GM15510 (cell line): Measurements from ENCODE around the gene GAD1.

Source experiments
- POLR2A ChIP-seq: IDR thresholded peaks from 3 replicates; pipeline ENCODE4 v1.6.1; 2011; ENCODE audit warnings: borderline replicate concordance; ENCODE audit not compliant: insufficient read length; ENCODE audit errors: extremely low read depth

GAD1 gene

GRCh38 chr2:170887896-170888295 lies 71.2 kb downstream of the GAD1 start:
- no peak for TF ChIP-seq POLR2A

- no peak for TF ChIP-seq POLR2A
These were observed 75.2 kb downstream of the GAD1 start for GRCh38 chr2:170891893-170892292.

GRCh38 chr2:170892391-170892951 lies 75.8 kb downstream of the GAD1 start:
- no peak for TF ChIP-seq POLR2A

DNA sequence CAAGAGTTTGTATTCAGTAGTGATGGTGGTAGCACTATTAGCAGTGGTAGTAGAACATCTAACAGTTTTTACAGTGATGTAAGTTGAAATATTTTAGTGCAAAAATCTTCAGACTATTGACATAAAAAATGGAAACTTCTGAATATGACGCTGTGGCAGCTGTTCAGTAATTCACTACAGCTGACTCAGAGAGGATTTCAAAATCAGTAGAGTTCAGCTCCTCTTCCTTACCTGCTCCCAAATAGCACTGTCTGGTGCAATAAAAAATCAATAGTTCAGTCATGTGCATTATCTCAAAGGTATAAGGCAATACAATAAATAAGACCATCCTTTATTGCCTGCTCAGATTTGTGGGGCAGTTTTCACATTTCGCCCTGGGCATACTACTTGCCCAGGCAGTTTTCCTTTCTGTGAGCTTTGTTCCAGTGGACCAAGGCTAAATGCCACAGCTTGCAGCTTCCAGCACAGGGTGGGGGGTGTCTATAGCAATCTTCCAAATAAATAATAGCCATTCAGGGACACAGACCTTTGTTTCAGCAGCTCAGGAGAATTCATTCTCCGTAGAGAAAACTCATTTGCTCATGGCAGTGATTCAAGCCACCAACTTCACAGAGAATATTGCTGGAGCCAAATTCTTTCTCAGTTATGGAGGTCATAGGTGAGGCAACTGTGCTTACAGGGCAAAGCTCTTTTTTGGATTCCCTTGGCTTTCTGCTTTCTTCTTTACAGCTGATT lies 78.5 kb downstream of the GAD1 start:
- TF ChIP-seq POLR2A: no peak

DNA sequence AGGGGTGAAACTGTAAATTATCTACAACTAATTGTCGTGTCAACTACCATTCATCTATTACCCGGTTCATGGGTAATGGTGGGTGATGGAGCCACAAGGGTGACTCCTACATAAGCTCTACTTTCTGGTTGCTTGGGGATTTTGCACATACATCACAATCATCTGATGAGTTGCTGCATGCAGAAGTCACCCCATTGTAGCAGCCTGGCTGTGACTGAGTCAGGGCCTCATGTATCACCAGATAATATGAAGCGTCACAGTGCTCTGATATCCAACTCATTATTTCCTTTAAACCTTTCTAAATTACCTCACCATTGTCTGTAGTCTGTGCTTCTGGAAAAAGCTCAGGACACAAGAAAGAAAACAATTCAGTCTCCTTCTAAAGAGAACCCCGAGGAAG lies 79.9 kb downstream of the GAD1 start:
- no peak for TF ChIP-seq POLR2A

DNA sequence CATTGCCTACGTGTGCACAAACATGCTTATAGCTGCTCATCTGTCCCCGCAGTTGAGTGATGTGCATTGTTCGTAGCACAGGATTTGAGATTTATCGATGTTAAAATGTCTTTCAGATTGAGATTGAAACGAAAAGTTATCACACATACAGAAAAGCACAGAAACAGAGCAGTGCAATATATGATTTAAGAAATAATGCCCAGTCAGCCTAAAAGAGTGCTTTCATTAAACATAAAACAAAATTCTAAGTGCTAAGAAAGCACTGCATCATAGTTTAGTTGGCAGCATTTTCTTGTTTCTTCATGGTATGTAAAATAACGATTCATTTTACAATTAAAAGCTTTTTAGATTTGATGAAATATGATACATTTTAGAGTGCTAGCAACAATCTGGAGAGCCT lies 80.4 kb downstream of the GAD1 start:
- TF ChIP-seq POLR2A: no peak

DNA sequence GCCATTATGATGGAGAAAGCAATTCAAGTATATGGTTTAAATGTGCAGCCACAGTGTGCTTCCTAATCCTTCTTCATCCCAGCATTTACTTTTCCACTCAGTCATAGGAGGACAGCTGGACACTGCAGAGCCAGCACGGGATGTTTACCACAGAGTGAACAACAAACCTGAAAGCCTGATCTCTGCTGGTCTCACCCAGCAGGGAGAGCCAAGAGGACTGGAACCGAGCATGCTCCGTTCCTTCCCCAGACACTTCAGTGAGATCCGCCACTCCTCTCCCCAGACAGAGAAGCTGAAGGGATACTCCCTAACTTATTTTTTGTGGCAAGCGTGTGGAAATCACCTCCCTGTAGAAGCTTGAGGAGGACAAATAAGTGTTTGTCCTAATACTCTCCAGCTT lies 89.2 kb downstream of the GAD1 start:
- TF ChIP-seq POLR2A: no peak
